Measurements from ENCODE around the gene SLC24A5. TPM values are rescaled to one million over a fixed set of nuclear protein-coding genes. Genes with fewer than 3 reads are reported as not detected.
A peak's percentile ranks its signal among the peaks of the same experiment; 100 is the strongest.

Gene SLC24A5
- total RNA-seq, 1 experiment from 2014 or later: not detected

DNA sequence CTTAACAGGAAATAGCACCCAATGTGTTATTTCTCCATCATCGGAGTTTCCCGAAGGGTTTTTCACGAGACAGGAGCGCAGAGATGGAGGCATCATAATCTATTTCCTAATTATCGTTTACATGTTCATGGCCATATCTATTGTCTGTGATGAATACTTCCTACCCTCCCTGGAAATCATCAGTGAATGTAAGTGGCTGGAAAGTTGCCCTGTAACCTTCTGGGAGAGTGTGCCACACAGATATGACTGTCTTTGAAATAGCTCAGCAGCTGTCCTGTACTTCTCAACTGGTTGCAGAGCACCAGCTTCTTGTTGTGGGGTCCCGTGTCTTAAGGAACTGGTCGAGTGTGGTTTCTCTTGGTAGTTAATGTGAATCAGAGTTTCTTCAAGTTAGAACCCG is 1.1 kb downstream of the SLC24A5 start:
- H3K9me3 ChIP-seq (ENCODE audit: low read length): no peaks in the 10 kb centered on the region
- H3K27ac ChIP-seq (ENCODE audit: low read length): no peak overlapping the region
- H3K4me1 ChIP-seq (ENCODE audit: low read length): peaks cover 13% of the 10 kb centered on the region
- no peaks in the 10 kb centered on the region for H3K36me3 ChIP-seq (ENCODE audit: insufficient read depth, low read length)
- H3K4me3 ChIP-seq (ENCODE audit: low read length): no peak overlapping the region
- no peaks in the 10 kb centered on the region for H3K9me2 ChIP-seq (replicated peaks; ENCODE audit: insufficient read depth, low read length)
- no peaks in the 10 kb centered on the region for H3K27me3 ChIP-seq (ENCODE audit: low read length)
- H3K9ac ChIP-seq (ENCODE audit: low read length): no peak overlapping the region
- H4K20me1 ChIP-seq (ENCODE audit: insufficient read depth, low read depth, low read length): no peaks in the 10 kb centered on the region
- H3K79me2 ChIP-seq (ENCODE audit: low read length): no peaks in the 10 kb centered on the region
- DNase-seq: no peak
- no peak overlapping the region for H2AFZ ChIP-seq (ENCODE audit: low read length)
- no peak overlapping the region for H3K4me2 ChIP-seq (ENCODE audit: low read depth, low read length, poor library complexity, severe bottlenecking)

DNA sequence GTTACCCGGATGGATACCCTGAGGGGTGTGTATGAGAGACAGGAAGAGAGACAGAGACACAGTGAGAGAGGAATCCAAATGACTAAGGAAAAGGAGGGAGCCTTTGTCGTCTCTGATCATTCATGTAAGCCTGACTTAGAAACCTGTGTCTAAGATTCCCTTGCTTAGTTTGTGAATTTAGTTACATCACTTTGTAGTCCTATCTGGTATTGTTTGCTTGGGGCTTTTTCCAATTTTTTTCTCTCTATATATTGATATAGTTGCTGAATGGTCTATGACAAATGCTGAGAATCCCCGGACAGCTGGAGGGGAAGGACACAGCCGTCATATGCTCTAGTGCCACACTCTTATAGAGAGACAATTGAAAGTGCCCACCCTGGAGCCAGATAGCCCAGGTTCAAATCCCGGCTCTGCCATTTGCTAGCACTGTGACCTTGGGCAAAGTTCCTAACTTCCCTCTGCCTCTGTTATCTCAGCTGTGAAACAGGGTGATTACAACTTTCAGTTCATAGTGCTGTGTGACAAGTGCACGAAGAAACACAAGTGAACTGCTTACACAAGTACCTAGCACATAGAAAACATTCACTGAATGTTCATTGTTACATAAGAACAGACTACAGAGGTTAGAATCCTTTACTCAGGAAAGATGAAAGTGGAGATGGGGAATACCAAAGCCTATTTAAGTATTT is 6.0 kb downstream of the SLC24A5 start:
- no peaks in the 10 kb centered on the region for H3K4me1 ChIP-seq (ENCODE audit: low read length)
- no peak overlapping the region for H3K4me2 ChIP-seq (ENCODE audit: low read depth, low read length, poor library complexity, severe bottlenecking)
- H3K9me3 ChIP-seq (ENCODE audit: low read length): no peaks in the 10 kb centered on the region
- H3K9me2 ChIP-seq (replicated peaks; ENCODE audit: insufficient read depth, low read length): no peaks in the 10 kb centered on the region
- no peaks in the 10 kb centered on the region for H3K79me2 ChIP-seq (ENCODE audit: low read length)
- H3K27ac ChIP-seq (ENCODE audit: low read length): no peak overlapping the region
- H4K20me1 ChIP-seq (ENCODE audit: insufficient read depth, low read depth, low read length): no peaks in the 10 kb centered on the region
- DNase-seq: no peak
- no peak overlapping the region for H3K9ac ChIP-seq (ENCODE audit: low read length)
- H2AFZ ChIP-seq (ENCODE audit: low read length): no peak overlapping the region
- no peaks in the 10 kb centered on the region for H3K27me3 ChIP-seq (ENCODE audit: low read length)
- no peak overlapping the region for H3K4me3 ChIP-seq (ENCODE audit: low read length)
- no peaks in the 10 kb centered on the region for H3K36me3 ChIP-seq (ENCODE audit: insufficient read depth, low read length)

DNA sequence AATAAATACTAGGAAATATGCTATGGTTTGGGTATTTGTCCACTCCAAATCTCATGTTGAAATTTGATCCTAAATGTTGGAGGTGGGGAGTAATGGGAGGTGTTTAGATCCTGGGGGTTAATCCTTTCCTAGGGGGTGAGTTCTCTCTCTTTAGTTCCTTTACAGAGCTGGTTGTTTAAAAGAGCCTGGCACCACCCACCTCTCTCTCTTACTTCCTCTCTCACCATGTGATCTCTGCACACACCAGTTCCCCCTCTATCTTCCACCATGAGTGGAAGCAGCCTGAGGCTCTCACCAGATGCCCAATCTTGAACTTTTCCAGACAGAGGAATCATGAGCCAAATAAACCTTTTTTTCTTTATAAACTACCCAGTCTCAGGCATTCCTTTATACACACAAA is 10.5 kb downstream of the SLC24A5 start:
- Histone ChIP-seq H3K9me3 (ENCODE audit: low read length) (no peaks in the 10 kb centered on the region), H3K36me3 (ENCODE audit: insufficient read depth, low read length) (no peaks in the 10 kb centered on the region), H3K9me2 (replicated peaks; ENCODE audit: insufficient read depth, low read length) (no peaks in the 10 kb centered on the region), H3K27ac (ENCODE audit: low read length) (no peak overlapping the region), H3K4me3 (ENCODE audit: low read length) (no peak overlapping the region), H4K20me1 (ENCODE audit: insufficient read depth, low read depth, low read length) (no peaks in the 10 kb centered on the region), H3K4me1 (ENCODE audit: low read length) (no peaks in the 10 kb centered on the region), H3K9ac (ENCODE audit: low read length) (no peak overlapping the region), H3K4me2 (ENCODE audit: low read depth, low read length, poor library complexity, severe bottlenecking) (no peak overlapping the region), H3K79me2 (ENCODE audit: low read length) (no peaks in the 10 kb centered on the region), H3K27me3 (ENCODE audit: low read length) (no peaks in the 10 kb centered on the region), H2AFZ (ENCODE audit: low read length) (no peak overlapping the region)
- DNase-seq: no peak

DNA sequence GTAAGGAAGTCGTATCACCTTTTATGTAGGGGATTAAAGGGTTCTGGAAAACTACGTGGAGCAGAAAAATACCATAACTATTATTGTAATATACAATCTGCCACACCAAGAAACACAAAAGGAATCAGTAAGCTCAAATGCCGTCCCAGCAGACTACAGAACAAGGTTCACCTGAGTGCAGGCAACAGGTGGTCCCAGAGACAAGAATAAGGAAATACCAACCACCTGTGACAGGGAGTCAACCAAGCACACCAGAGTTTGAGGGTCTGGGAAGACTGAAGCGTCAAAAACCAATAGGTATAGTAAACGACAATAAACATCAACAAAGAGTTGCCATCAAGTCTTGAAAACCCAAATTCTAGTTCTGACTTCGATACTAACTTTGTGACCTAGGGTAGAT is 12.1 kb downstream of the SLC24A5 start:
- Histone ChIP-seq H3K4me3 (ENCODE audit: low read length) (no peak overlapping the region), H3K27ac (ENCODE audit: low read length) (no peak overlapping the region), H3K27me3 (ENCODE audit: low read length) (no peaks in the 10 kb centered on the region), H3K4me1 (ENCODE audit: low read length) (no peaks in the 10 kb centered on the region), H3K4me2 (ENCODE audit: low read depth, low read length, poor library complexity, severe bottlenecking) (no peak overlapping the region), H3K9me2 (replicated peaks; ENCODE audit: insufficient read depth, low read length) (no peaks in the 10 kb centered on the region), H3K9me3 (ENCODE audit: low read length) (no peaks in the 10 kb centered on the region), H2AFZ (ENCODE audit: low read length) (no peak overlapping the region), H3K79me2 (ENCODE audit: low read length) (no peaks in the 10 kb centered on the region), H3K36me3 (ENCODE audit: insufficient read depth, low read length) (no peaks in the 10 kb centered on the region), H4K20me1 (ENCODE audit: insufficient read depth, low read depth, low read length) (no peaks in the 10 kb centered on the region), H3K9ac (ENCODE audit: low read length) (no peak overlapping the region)
- DNase-seq: no peak

DNA sequence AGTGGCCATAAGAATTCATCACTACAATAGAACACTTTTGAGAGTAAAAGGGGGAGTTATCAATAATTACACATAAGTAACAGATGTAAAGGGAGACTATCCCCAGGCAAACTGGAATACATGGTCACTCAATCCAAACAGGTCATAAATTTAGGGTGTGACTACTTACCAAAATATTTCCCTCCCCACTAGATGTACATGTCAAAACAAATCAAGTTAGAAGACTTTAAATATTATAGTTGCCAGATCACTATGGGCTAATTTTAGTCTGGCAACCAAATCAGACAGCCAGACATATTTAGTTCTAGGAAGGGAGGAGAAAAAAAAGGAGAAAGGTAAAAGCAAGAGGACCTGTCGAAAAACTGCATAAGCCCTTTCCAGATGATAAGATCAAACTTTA is 23.1 kb downstream of the SLC24A5 start:
- Histone ChIP-seq H3K9ac (ENCODE audit: low read length) (no peak overlapping the region), H3K9me2 (replicated peaks; ENCODE audit: insufficient read depth, low read length) (no peaks in the 10 kb centered on the region), H3K27me3 (ENCODE audit: low read length) (no peaks in the 10 kb centered on the region), H3K9me3 (ENCODE audit: low read length) (no peaks in the 10 kb centered on the region), H4K20me1 (ENCODE audit: insufficient read depth, low read depth, low read length) (no peaks in the 10 kb centered on the region), H3K27ac (ENCODE audit: low read length) (no peak overlapping the region), H3K79me2 (ENCODE audit: low read length) (no peaks in the 10 kb centered on the region), H3K4me1 (ENCODE audit: low read length) (peaks cover 16% of the 10 kb centered on the region), H3K36me3 (ENCODE audit: insufficient read depth, low read length) (peaks cover 17% of the 10 kb centered on the region; the same call in 1 of the 2 replicates), H2AFZ (ENCODE audit: low read length) (no peak overlapping the region), H3K4me3 (ENCODE audit: low read length) (no peak overlapping the region), H3K4me2 (ENCODE audit: low read depth, low read length, poor library complexity, severe bottlenecking) (no peak overlapping the region)
- DNase-seq: no peak

DNA sequence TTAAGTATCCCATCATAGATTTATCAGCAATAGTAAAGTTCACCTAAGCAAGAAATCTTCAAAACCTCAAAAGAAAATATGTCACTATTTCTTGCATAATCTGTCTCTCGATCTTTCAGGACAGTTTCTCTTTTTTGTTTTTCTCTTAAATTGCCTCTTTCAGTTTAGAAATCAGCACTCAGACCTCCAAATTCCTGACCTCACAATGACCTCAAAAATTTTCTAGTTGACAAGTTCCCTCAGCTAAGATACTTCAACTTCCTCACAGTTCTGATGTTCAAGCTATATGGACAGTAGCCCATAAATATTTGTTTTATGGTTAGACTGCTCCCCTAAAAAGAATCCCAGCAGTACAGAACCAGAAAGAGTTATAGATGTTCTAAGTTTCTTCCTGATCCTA is 24.1 kb downstream of the SLC24A5 start:
- Histone ChIP-seq H3K4me3 (ENCODE audit: low read length) (no peak overlapping the region), H4K20me1 (ENCODE audit: insufficient read depth, low read depth, low read length) (no peaks in the 10 kb centered on the region), H3K36me3 (ENCODE audit: insufficient read depth, low read length) (peaks cover 21% of the 10 kb centered on the region; the same call in 1 of the 2 replicates), H3K79me2 (ENCODE audit: low read length) (no peaks in the 10 kb centered on the region), H3K9me2 (replicated peaks; ENCODE audit: insufficient read depth, low read length) (no peaks in the 10 kb centered on the region), H3K9ac (ENCODE audit: low read length) (no peak overlapping the region), H3K9me3 (ENCODE audit: low read length) (no peaks in the 10 kb centered on the region), H3K4me2 (ENCODE audit: low read depth, low read length, poor library complexity, severe bottlenecking) (peak overlapping the region; percentile 12), H3K27me3 (ENCODE audit: low read length) (no peaks in the 10 kb centered on the region), H2AFZ (ENCODE audit: low read length) (no peak overlapping the region), H3K4me1 (ENCODE audit: low read length) (peaks cover 16% of the 10 kb centered on the region), H3K27ac (ENCODE audit: low read length) (no peak overlapping the region)
- DNase-seq: no peak

DNA sequence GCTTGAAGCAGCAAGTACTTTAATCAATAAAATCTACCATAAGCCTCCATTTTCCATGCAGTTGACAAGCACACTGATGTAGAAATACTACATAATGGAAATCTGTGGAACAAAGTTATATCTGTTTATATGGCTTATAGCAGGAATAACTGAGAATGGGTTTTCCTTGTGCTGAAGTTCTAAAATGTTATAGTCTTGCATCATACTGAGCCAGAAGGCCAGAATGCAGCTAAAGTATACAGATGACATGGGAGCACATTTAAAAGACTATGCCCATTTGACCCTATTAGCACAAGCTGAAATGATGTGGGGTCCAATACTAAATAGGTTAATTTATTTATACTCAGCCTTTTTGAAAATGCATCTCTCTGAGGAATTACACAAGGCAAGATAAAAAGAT is 25.1 kb downstream of the SLC24A5 start:
- H3K4me2 ChIP-seq (ENCODE audit: low read depth, low read length, poor library complexity, severe bottlenecking): no peak overlapping the region
- H3K9me3 ChIP-seq (ENCODE audit: low read length): no peaks in the 10 kb centered on the region
- H3K79me2 ChIP-seq (ENCODE audit: low read length): no peaks in the 10 kb centered on the region
- H4K20me1 ChIP-seq (ENCODE audit: insufficient read depth, low read depth, low read length): no peaks in the 10 kb centered on the region
- H3K4me1 ChIP-seq (ENCODE audit: low read length): peaks cover 16% of the 10 kb centered on the region
- H3K4me3 ChIP-seq (ENCODE audit: low read length): no peak overlapping the region
- H3K27ac ChIP-seq (ENCODE audit: low read length): no peak overlapping the region
- DNase-seq: no peak
- no peak overlapping the region for H2AFZ ChIP-seq (ENCODE audit: low read length)
- H3K27me3 ChIP-seq (ENCODE audit: low read length): no peaks in the 10 kb centered on the region
- H3K9ac ChIP-seq (ENCODE audit: low read length): no peak overlapping the region
- H3K9me2 ChIP-seq (replicated peaks; ENCODE audit: insufficient read depth, low read length): no peaks in the 10 kb centered on the region
- peaks cover 23% of the 10 kb centered on the region; the same call in 1 of the 2 replicates for H3K36me3 ChIP-seq (ENCODE audit: insufficient read depth, low read length)

DNA sequence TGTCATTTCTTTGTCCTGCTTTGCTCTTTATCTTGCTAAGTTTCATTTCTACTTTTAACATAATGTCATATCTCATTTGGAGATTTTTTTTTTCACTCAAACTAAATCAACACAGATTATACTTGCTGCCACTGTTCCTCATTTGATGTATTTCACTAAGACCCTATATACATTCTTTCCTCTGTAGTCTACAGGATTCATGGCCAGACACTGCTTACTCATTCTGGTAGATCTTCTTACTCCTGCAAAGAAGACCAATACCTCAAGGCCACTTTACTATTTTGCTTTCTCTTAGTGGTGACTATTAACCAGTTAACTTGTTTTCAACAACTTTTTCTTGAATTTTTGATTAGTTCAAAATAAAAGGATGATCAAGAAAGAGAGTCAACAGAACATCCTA is 26.6 kb downstream of the SLC24A5 start:
- Histone ChIP-seq H3K9me3 (ENCODE audit: low read length) (no peaks in the 10 kb centered on the region), H3K79me2 (ENCODE audit: low read length) (no peaks in the 10 kb centered on the region), H4K20me1 (ENCODE audit: insufficient read depth, low read depth, low read length) (no peaks in the 10 kb centered on the region), H3K4me2 (ENCODE audit: low read depth, low read length, poor library complexity, severe bottlenecking) (no peak overlapping the region), H3K4me1 (ENCODE audit: low read length) (peaks cover 16% of the 10 kb centered on the region), H3K4me3 (ENCODE audit: low read length) (no peak overlapping the region), H3K9me2 (replicated peaks; ENCODE audit: insufficient read depth, low read length) (no peaks in the 10 kb centered on the region), H3K27ac (ENCODE audit: low read length) (no peak overlapping the region), H3K9ac (ENCODE audit: low read length) (no peak overlapping the region), H2AFZ (ENCODE audit: low read length) (no peak overlapping the region), H3K36me3 (ENCODE audit: insufficient read depth, low read length) (peaks cover 35% of the 10 kb centered on the region; the same call in 1 of the 2 replicates), H3K27me3 (ENCODE audit: low read length) (no peaks in the 10 kb centered on the region)
- DNase-seq: no peak
